ENCODE results near the gene METRN.
A peak's percentile ranks its signal among the peaks of the same experiment; 100 is the strongest.

METRN gene

DNA sequence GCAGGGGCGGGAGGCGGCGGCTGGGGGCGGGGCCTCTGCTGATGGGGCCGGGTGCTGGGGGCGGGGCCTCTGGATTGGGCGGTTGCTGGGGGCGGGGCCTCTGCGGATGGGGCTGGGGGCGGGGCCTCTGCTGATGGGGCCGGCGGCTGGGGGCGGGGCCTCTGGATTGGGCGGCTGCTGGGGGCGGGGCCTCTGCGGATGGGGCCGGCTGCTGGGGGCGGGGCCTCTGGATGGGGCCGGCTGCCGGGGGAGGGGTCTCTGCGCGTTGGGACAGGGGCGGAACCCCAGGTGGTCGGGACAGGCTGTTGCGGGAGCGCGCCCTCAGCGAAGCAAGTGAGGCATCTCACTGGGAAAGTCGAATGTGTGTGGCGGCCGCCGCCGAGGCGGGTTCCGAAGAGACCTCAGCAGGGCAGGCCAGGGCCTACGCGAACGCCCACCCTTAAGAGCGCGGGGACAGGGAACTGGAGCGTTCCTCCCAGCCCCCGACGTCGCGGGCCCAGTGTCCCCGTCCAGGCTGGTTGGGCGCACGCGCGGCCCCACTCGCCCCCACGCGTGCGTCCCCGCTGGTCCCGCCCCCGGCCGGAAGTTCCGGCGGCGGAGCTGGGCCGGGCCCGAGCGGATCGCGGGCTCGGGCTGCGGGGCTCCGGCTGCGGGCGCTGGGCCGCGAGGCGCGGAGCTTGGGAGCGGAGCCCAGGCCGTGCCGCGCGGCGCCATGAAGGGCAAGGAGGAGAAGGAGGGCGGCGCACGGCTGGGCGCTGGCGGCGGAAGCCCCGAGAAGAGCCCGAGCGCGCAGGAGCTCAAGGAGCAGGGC, 34.9 kb upstream of the METRN start, which contains the start of gene STUB1 (continued):
- TF ChIP-seq ZNF621 (tag by site-specific recombination; IDR thresholded peaks at IDR 0.05) (no peak), MEIS1 (CRISPR knock-in tag; IDR thresholded peaks at IDR 0.05; ENCODE audit: borderline replicate concordance) (no peak), KLF7 (tag by site-specific recombination; IDR thresholded peaks at IDR 0.05; ENCODE audit: borderline replicate concordance) (0 out of 2 replicates have a peak, but pooled peaks have one; percentile 24), ZBTB7A (tag by site-specific recombination; IDR thresholded peaks at IDR 0.05; ENCODE audit: low read depth) (peak; percentile 98), HOXA7 (CRISPR knock-in tag; IDR thresholded peaks at IDR 0.05; ENCODE audit: borderline replicate concordance) (no peak), ZFHX2 (tag by site-specific recombination; conservative IDR thresholded peaks at IDR 0.05) (peak; percentile 89), SCRT2 (tag by site-specific recombination; IDR thresholded peaks at IDR 0.05) (no peak), ZNF184 (tag by site-specific recombination; IDR thresholded peaks at IDR 0.05) (no peak), ZNF335 (tag by site-specific recombination; conservative IDR thresholded peaks at IDR 0.05) (no peak; the same call in 1 of the 2 replicates), ZNF558 (tag by site-specific recombination; IDR thresholded peaks at IDR 0.05) (no peak), ZSCAN16 (tag by site-specific recombination; IDR thresholded peaks at IDR 0.05) (no peak), ZNF585B (tag by site-specific recombination; IDR thresholded peaks at IDR 0.05) (no peak), ZNF19 (tag by site-specific recombination; IDR thresholded peaks at IDR 0.05; ENCODE audit: low read depth) (no peak), OVOL3 (tag by site-specific recombination; IDR thresholded peaks at IDR 0.05) (no peak), ZNF843 (tag by site-specific recombination; IDR thresholded peaks at IDR 0.05) (peak; percentile 67), ZNF157 (tag by site-specific recombination; IDR thresholded peaks at IDR 0.05) (no peak), ZNF830 (tag by site-specific recombination; IDR thresholded peaks at IDR 0.05; ENCODE audit: low read depth) (no peak), KLF9 (tag by site-specific recombination; IDR thresholded peaks at IDR 0.05; ENCODE audit: low read depth) (peak; percentile 72), YY2 (tag by site-specific recombination; IDR thresholded peaks at IDR 0.05) (no peak), ZNF23 (tag by site-specific recombination; IDR thresholded peaks at IDR 0.05; ENCODE audit: borderline replicate concordance) (no peak), ZBTB48 (tag by site-specific recombination; IDR thresholded peaks at IDR 0.05) (0 out of 2 replicates have a peak, but pooled peaks have one; percentile 36), ZNF214 (tag by site-specific recombination; IDR thresholded peaks at IDR 0.05; ENCODE audit: borderline replicate concordance) (no peak), ZNF138 (tag by site-specific recombination; IDR thresholded peaks at IDR 0.05; ENCODE audit: borderline replicate concordance) (no peak), ZNF473 (tag by site-specific recombination; IDR thresholded peaks at IDR 0.05) (no peak), ZNF37A (tag by site-specific recombination; IDR thresholded peaks at IDR 0.05) (no peak)
- TF ChIP-seq, protein P1, sequence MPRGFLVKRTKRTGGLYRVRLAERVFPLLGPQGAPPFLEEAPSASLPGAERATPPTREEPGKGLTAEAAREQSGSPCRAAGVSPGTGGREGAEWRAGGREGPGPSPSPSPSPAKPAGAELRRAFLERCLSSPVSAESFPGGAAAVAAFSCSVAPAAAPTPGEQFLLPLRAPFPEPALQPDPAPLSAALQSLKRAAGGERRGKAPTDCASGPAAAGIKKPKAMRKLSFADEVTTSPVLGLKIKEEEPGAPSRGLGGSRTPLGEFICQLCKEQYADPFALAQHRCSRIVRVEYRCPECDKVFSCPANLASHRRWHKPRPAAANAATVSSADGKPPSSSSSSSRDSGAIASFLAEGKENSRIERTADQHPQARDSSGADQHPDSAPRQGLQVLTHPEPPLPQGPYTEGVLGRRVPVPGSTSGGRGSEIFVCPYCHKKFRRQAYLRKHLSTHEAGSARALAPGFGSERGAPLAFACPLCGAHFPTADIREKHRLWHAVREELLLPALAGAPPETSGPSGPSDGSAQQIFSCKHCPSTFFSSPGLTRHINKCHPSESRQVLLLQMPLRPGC (tag by site-specific recombination; IDR thresholded peaks at IDR 0.05), result no peak
- TF ChIP-seq, protein P2, sequence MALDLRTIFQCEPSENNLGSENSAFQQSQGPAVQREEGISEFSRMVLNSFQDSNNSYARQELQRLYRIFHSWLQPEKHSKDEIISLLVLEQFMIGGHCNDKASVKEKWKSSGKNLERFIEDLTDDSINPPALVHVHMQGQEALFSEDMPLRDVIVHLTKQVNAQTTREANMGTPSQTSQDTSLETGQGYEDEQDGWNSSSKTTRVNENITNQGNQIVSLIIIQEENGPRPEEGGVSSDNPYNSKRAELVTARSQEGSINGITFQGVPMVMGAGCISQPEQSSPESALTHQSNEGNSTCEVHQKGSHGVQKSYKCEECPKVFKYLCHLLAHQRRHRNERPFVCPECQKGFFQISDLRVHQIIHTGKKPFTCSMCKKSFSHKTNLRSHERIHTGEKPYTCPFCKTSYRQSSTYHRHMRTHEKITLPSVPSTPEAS (tag by site-specific recombination; IDR thresholded peaks at IDR 0.05), result no peak
- TF ChIP-seq, protein P3, sequence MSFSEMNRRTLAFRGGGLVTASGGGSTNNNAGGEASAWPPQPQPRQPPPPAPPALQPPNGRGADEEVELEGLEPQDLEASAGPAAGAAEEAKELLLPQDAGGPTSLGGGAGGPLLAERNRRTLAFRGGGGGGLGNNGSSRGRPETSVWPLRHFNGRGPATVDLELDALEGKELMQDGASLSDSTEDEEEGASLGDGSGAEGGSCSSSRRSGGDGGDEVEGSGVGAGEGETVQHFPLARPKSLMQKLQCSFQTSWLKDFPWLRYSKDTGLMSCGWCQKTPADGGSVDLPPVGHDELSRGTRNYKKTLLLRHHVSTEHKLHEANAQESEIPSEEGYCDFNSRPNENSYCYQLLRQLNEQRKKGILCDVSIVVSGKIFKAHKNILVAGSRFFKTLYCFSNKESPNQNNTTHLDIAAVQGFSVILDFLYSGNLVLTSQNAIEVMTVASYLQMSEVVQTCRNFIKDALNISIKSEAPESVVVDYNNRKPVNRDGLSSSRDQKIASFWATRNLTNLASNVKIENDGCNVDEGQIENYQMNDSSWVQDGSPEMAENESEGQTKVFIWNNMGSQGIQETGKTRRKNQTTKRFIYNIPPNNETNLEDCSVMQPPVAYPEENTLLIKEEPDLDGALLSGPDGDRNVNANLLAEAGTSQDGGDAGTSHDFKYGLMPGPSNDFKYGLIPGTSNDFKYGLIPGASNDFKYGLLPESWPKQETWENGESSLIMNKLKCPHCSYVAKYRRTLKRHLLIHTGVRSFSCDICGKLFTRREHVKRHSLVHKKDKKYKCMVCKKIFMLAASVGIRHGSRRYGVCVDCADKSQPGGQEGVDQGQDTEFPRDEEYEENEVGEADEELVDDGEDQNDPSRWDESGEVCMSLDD (tag by site-specific recombination; IDR thresholded peaks at IDR 0.05), result no peak
- TF ChIP-seq, protein P4, sequence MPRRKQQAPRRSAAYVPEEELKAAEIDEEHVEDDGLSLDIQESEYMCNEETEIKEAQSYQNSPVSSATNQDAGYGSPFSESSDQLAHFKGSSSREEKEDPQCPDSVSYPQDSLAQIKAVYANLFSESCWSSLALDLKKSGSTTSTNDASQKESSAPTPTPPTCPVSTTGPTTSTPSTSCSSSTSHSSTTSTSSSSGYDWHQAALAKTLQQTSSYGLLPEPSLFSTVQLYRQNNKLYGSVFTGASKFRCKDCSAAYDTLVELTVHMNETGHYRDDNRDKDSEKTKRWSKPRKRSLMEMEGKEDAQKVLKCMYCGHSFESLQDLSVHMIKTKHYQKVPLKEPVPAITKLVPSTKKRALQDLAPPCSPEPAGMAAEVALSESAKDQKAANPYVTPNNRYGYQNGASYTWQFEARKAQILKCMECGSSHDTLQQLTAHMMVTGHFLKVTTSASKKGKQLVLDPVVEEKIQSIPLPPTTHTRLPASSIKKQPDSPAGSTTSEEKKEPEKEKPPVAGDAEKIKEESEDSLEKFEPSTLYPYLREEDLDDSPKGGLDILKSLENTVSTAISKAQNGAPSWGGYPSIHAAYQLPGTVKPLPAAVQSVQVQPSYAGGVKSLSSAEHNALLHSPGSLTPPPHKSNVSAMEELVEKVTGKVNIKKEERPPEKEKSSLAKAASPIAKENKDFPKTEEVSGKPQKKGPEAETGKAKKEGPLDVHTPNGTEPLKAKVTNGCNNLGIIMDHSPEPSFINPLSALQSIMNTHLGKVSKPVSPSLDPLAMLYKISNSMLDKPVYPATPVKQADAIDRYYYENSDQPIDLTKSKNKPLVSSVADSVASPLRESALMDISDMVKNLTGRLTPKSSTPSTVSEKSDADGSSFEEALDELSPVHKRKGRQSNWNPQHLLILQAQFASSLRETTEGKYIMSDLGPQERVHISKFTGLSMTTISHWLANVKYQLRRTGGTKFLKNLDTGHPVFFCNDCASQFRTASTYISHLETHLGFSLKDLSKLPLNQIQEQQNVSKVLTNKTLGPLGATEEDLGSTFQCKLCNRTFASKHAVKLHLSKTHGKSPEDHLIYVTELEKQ (tag by site-specific recombination; IDR thresholded peaks at IDR 0.05; ENCODE audit: borderline replicate concordance), result no peak

Measured in HEK293 (cell line).